Ureter (tissue), 1 donor: ENCODE measurements around the gene TRA2B. TPM values are rescaled to one million over a fixed set of nuclear protein-coding genes. Genes with fewer than 3 reads are reported as not detected.

Source experiments
- DNase-seq: peaks from one replicate; pipeline ENCODE4 v3.0.0-alpha.2; 2020; ENCODE audit warnings: low spot score
- total RNA-seq: library from RNA; stranded (reverse); gene quantifications from one replicate; pipeline ENCODE4 v1.2.4, GENCODE V29; 2023
- donor health status: DM: yes; HTN: yes; CAD: no.

Gene TRA2B
- total RNA-seq, 1 donor from 2014 or later: 120 TPM

DNA sequence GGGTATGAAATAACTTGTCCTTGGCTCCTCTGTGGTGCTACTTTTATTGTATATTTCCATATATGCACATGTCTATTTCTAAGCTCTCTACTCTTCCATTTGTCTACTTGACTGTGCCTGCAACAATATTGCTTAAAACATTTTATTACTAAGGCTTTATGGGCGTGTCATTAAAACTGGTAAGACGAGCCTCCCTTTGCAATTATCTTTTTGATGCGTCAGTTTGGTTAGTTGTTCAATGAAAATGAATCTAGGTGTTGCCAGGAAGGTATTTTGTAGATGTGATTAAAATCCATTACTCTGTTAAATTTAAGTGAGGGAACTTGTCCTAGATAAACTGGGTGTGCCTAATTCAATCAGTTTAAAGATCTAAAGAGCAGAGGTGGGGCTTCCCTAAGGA lies 12.9 kb upstream of the TRA2B start:
- no peak for DNase-seq

DNA sequence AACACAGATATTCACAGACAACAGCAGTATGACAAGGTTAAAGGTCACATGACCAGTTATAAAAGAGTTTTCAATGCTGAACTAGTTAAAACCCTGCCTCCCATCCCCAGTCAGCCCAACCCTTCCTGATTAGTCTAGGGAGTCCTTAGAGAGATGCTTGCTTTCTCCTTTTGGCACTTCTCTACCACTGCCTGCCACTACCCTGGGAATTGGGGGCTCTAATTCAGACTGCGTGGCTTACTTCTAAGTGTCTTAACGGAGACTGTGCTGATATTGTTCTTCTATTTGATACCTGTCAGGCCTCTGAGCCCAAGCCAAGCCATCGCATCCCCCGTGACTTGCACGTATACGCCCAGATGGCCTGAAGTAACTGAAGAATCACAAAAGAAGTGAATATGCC lies 11.7 kb upstream of the TRA2B start:
- no peak for DNase-seq

GRCh38 chr3:185948292-185948691 lies 10.5 kb upstream of the TRA2B start:
- DNase-seq: no peak

DNA sequence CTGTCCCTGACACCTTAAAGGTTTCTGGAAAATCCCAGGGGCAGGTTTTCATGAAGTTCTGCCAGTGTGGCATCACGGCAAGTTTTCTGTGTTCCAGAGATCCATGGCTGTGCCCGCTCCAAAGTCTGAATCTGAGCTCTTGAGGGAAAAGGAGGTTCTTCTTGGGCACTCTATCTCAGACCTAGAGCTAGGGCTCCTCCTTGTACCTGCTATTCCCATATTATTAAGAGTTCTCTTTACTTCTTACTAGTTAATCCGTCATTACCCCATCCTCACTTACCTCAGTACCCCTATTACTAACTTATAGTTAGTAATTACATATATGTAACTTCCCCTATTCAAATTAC lies 5.9 kb upstream of the TRA2B start:
- no peak for DNase-seq

DNA sequence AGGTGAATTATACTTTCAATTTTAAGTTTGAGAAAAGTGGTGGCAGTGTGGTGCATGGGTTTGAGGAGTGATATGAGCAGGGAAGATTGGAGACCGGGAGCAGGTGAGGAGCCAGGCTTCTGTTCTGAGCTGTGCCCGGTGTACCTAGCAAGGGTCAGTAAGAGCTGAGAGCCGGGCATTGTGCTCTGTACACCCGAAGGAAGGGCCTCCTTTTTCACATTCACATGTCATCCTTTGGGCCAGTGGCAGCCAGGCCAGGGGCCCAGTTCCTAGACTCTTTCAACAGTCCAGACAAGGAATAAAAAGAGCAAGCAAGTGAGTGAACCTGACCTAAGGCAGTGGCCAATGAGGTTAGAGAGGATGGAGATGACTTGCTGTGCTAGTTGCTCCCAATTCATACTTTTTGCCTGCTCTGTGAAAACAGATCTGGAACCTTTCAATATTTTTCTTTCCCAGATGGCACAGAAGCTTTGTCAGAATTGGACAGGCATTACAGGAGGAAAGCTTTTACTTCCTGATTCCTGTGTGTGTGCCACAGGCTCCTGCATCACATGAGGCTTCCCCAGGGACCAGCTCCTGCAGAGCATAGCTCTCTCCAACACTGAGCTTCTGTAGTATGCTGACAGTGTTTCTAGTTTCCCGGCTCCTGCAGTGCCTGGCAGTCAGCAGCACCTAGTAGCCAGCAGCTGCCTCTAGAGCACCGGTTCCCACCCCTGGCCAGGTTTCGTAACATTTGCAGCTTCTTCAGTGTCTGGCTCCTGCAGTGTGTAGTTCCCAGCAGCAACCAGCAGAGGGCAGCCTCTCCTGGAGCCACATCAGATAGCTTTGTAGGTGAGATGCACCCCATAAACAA lies 5.3 kb upstream of the TRA2B start:
- peak; percentile 82 for DNase-seq

DNA sequence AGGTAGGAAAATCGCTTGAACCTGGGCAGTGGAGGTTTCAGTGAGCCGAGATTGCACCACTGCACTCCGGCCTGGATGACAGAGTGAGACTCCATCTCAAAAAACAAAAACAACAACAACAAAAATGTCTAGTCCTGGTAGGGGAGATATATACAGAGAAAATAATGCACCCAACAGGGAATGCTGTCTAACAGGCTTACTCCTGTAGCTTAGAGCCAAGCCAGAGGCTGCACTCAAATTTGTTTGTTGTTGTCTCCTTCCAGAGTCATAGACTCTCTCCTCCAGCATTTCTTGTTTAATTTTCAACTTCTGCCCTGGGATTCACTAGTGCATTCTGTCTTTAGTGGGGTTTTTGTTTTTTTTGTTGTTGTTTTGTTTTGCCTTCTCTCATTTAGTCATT lies 4.6 kb upstream of the TRA2B start:
- DNase-seq: no peak

DNA sequence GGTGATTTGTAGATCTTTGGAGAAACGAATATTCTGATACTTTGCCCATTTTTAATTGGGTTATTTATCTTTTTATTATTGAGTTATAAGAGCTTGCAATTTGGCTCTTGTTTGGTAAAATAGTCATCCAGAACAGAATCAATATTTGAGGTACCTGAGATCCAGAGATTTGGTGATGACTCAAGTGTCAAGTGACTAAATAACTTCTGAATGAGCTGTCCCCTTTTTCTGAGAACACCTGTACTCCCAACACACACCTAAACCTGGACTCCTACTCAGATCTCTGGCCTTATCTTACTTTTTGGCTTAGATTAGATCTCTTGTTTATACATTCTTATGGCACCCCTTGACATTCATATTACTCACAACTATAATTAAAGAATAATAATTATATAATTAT lies 3.1 kb upstream of the TRA2B start:
- no peak for DNase-seq

GRCh38 chr3:185939721-185940120 lies 1.9 kb upstream of the TRA2B start:
- no peak for DNase-seq

- peak; percentile 93 for DNase-seq
Measured at GRCh38 chr3:185936814-185937688, 763 bp downstream of the TRA2B start.

GRCh38 chr3:185936273-185936629 lies 1.6 kb downstream of the TRA2B start:
- DNase-seq: no peak

DNA sequence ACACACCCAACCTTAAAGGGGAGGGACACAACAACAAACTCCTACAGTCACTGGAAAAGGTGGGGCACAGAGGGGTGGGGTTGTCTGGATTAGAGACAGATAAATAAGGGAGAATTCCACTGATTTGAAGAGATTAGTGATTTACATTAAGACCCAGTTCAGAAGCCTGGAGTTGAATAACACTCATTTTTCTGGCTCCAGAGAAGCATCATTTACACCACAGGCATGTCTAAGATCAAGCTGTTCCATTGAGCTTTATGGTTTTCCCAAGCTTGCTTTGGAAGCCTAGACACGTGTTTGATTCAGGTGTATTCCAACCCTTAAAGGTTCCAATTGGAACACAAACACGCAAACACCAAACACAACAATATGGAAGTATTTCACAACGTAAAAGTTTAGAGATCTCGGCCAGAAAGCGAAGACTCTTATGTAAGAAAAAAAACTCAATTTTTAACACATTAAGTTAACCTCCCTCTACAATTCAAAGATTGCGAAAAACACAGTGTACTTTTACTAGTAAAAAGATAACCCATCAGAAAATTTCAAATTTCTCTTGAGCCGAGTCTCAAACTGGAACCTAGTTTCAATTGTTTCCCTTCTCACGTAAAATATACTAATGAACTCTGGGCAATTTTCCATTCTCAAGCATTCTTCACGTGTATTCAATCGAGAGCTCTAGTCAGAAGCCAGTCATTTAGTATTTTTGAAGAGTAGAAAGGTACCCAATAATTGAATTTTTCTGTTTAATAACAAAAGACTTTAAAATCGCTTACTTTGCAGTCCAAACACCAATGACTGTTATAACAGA lies 2.1 kb downstream of the TRA2B start:
- no peak for DNase-seq

- DNase-seq: no peak
Measured at GRCh38 chr3:185934767-185935464, 2.9 kb downstream of the TRA2B start.

DNA sequence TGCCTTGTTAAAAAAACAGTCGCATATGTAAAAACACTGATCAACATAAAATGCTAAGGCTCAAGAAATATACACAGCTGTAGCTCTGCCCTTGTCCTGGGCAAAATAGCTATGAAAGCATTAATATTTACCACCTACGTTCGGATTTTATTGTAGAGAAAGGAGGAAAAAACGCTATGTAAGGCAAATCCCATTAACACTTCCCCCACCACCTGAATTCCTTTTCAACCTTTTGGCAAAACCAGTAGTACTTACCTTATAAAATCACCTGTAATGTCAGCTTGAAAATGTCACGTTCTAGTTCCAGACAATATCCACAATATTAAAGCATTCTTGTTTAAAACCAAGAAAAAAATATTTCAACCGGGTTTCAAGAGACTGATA lies 3.6 kb downstream of the TRA2B start:
- DNase-seq: no peak

GRCh38 chr3:185933374-185934173 lies 4.2 kb downstream of the TRA2B start:
- no peak for DNase-seq

DNA sequence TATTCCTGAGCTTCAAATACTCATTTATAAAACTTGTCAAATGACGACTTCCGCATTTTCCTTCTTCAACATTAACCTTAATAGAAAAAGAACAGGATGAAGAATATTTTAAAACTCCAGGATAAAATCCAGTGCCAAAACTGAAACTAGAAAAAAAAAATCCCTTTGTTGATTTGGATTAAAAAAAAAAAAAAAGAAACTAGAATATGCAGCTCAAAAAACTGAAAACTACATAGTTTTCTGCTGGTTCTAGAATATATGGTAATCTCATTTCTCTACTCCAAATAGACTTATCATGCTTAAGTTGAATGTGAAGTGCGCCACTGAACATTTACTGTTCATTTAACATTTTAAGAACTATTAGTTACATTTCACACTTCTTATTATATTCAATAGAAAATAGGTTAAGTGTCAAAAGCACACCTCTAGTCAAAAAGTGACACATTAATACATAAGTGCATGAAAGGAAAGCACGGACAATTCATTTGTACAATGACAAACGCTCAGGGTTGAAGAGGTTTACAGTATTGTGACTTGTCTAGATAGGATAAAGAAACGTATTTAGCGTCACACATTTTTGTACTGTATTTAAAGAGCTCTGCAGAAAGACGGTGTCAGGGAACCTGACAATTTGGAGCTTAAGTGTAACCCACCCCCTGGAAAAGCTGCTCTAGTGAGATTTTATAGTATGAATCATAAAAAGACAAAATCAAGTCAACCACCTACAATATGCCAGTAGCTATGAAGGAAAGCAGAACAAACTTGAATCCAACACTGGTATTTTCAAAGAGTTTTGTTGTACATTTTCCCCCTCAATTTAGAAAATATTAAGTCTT lies 5.8 kb downstream of the TRA2B start:
- no peak for DNase-seq

DNA sequence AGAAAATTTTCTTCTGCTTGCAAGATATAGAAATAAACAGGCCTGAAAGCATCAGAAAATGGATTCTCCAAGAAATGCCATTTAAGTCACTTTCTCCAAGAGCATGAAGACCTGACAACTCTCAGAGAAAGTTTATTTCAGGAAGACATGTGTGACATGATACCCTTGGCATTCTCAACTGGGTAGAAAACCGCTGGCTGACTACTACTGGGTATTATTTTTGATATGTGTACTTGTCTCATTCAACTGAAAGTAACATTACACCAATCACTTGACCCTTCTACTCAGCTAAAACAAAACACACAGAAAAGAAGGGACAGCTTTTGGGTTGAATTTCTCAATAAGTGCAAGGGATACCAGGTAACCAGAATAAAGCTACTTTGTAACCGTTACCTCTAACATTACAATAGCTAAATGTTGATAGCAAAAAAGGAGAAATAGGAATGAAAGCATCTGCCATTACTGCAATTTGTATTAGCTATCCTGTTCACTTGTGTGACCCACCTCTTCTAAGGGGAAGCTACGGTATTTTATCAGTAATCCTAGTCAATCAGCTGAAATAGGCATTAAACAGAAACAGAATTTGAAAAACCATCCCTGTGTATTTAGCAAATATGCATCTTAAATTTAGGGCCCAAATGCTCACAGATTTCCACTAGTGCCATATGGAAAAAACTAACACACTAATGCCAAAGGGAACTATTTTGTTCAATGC lies 7.3 kb downstream of the TRA2B start:
- DNase-seq: no peak

- DNase-seq: no peak
Measured at GRCh38 chr3:185929192-185930151, 8.3 kb downstream of the TRA2B start.

DNA sequence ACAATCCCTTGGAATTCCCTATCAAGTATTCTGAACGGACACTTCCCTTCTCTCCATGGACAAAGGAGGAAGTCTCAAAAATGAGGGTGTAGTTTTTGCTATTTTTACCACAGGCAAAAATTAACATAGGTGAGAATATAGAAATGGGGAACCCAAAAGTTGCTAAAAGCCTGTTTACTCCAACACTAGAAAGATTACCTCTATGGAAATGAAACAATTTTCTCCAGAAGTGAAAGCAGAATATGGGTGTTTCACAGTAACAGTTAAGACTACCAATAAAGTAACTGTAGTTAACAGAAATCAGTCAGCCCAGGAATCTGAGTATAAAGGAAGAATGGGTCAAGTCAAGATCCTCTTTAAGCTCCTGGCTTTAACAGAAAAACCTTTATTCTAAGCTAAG lies 9.3 kb downstream of the TRA2B start:
- no peak for DNase-seq
